ENCODE measurements around the gene NENF.
"Not testable (repeated sequence)": the region's sequence is repeated elsewhere in the genome, so short reads cannot be mapped to it uniquely, and the experiment has no call there.

The NENF gene

DNA sequence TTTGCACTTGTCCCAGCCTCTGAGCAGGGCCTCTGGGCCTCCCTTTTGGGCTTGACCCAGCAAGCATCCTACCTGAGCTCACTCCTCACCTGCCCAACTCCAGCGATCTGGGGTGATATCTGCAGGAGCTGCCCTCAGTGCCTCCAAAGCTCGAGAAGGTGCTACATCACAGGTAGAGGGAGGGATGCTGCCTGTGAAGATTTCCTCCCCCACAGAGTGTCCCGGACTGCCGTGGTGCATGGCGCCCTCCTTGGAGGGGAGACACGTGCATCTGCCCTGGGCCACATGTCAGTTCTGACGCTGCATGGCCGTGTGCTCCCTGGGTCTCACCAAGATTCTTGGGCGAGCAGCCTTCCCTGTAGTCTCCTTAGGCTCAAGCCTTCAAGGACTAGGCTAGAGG, 27.7 kb downstream of the NENF start:
- no peak for DNase-seq (ENCODE audit: low read depth)

DNA sequence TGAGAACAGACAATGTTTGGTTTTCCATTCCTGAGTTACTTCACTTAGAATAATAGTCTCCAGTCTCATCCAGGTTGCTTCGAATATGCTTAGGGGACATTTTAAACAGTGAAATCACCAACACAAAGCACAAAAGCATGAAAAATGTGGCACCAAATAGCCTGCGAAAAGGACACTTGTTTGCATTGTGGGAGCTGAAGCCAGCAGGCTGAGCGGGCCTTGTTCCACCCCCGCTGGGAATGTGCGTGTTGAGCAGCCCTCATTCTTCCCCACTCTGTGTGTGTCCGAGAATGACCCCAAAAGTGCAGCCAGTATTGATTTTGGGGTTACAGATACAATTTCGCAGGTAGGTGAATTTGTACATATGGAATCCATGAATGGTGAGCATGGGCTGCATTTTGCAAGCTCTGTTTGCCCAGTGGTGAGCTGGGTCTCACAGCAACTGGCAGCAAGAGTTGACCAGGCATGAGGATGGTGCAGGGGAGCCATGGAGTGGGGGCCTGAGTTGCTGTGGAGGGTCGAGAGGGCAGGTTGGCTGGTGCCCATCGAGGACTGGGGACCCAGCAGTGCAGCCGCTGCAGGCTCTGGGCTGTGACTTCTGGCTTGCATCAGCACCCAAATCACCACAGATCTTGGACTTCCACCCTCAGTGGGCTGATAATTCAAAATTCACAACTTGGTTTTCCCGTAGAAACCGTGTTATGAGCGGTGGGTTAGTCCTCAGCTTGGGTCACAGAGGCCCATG, 29.4 kb downstream of the NENF start:
- DNase-seq (ENCODE audit: low read depth), result no peak

DNA sequence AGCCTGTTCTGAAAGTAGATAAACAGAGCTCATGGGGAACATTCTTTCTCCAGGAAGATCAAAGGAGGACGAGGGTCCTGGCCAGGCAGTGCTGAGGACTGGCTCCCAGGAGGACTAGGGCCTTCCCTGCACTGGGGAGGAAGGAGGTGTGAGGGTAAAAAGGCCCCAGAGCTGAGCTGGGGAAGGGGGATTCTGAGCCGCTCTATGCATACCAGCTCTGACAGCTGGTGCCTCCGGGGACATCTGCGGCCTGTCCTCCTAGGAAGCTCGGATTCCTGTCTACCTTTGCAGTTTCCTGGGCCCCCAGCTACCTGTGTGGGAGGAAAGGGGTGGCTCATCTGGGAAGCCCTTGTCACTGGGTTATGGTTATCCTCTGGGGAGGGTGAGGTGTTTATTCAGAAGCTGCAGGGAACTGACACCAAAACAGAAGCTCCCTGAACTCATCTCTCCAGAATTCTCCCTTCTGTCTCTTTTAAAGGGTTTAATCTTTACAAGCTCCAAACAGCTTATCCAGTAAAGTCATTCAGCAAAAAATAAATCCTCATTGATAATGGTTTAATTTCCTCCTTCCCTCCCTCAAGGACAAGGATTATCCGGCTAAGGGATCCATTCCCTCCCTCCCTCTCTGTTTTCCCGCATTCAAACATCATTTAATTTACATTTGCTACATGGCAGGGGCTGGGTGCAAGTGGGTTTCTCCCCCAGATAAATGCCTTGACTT, 31.0 kb downstream of the NENF start:
- no peak for DNase-seq (ENCODE audit: low read depth)

DNA sequence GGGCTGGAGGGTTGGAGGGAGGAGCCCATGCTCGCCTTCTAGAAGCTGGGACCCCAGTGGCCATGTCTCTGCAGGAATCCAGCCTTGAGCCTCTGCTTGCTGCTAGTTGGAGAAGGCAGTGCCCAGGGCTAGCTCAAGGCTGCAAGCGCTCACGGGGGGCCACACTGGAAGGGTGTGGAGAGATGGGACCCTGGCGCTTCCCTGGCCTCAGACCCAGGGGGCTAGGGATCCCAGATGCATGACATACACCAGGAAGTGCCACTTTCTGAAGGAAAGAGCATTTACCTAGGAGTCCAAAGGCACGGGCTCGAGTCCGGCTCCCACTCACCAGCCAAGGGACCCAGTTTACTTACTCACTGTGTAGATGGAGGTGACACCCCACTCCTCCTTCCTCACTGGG, 32.6 kb downstream of the NENF start:
- no peak for DNase-seq (ENCODE audit: low read depth)

DNA sequence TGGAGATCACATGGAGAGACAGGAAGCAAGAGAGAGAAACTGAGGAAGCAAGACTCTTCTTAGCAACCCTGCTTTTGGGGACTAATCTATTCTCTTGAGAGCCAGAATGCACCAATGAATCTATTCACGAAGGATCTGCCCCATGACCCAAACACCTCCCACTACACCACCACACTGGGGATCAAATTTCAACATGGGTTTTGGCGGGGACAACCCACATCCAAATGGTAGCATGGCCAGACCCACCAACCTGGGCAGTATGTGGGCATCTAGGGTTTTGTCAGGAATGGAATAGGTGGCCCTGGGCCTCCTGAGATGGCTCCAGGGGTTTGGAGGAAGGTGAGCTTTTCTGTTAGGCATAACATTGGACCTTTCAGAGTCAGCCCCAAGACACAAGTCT, 33.7 kb downstream of the NENF start:
- no peak for DNase-seq (ENCODE audit: low read depth)

DNA sequence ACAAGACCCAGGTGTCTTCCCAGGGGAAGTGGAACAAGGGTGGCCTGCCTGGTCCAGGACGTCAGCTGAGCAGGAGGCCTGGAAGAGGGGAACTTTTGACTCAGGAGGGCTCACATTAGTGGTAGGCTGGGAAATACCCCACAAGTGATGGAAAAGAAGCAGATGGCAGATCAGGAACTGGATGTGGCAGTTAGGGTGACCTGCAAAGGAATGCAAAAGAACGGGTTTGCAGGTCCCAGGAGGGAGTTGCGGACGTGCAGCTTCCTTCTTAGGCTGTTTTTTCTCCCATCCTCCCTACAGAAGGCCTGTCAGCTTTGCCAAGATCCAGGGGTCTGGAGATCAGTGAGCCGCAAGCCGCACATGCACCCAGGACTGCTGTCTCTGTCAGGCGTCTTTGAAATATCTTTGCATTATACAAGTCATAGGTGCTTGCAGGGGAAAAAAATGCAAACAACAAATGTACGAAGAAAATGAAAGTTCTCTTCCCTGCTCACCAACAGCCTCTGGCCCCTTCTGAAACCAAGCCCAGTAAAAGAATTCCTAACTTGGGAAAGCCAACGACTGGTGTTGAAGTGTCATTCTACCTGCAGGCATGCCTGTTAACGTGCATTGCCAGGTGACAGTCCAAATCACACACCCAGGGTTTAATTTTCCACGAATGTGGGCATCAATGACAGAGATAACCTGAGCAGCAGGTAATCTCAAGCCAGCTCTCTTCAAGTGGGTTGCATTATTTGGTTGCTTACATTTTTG, 34.4 kb downstream of the NENF start:
- DNase-seq (ENCODE audit: low read depth), result no peak

DNA sequence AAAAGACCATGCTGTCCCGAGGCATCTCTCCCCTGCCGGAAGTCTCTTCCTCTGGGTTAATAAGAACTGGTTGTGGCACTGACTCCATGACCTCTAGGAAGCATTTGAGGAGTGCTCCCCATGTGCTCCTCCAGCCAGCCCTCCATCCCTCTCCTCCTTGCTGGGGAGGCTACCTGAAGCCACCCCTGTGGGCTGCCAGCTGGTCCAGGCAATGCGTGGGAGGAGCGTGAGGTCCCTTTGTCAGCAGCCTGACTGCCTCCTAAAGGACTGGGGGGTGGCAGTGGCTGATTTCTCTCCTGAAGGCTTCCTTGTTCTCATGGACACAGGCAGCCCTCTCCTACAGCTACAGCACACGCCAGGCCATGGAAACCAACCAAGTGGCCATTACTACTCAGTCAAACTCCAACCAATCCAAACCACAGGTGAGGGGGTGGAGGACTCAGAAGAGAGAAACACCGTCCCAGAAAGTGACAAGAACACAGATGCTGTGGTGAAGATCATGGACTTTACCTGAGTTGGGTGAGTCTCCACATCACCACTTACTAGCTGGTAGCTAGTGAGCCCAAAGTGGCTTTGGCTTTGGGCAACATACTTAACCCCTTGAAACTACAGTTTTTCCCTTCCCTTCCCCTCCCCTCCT, 35.2 kb downstream of the NENF start:
- no peak for DNase-seq (ENCODE audit: low read depth)

DNA sequence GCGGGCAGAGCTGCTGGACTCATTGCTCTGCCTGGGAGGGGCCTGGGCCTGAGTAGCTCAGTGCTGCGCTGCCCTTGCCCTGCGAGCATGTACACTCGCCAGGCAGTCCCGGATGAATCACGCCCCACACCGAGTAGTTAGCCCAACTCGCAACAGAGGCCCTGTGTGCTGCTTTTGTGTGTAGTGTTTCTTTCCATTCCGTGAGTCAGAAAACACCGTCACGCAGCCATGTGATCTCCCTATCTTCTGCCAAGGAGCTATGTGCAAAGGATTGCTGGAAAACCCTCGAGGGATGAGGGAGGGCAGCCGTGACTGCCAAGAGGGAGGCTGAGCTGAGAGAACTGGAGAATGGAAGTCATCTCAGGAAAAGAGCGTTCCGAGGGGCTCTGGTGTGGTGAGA, 37.3 kb downstream of the NENF start:
- DNase-seq (ENCODE audit: low read depth), result no peak

DNA sequence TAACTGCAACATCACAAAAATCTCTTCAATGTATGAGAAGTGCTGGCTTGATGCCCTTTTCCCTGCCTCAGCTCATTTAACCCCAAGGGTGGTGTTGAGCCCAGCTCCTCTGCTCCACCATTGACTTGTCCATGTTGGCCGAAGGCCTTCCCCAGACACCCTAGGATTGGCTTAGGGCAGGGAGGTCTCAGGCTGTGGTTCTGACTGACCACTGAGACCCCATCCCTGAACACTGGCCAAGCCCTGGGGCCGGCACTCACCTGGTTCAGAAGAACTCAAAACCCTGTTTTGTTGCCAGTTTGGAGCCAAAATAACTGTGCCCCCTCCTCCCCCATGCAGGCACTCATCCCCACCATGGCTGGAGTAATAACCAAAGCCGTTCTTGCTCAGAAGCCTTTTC, 38.6 kb downstream of the NENF start:
- no peak for DNase-seq (ENCODE audit: low read depth)

DNA sequence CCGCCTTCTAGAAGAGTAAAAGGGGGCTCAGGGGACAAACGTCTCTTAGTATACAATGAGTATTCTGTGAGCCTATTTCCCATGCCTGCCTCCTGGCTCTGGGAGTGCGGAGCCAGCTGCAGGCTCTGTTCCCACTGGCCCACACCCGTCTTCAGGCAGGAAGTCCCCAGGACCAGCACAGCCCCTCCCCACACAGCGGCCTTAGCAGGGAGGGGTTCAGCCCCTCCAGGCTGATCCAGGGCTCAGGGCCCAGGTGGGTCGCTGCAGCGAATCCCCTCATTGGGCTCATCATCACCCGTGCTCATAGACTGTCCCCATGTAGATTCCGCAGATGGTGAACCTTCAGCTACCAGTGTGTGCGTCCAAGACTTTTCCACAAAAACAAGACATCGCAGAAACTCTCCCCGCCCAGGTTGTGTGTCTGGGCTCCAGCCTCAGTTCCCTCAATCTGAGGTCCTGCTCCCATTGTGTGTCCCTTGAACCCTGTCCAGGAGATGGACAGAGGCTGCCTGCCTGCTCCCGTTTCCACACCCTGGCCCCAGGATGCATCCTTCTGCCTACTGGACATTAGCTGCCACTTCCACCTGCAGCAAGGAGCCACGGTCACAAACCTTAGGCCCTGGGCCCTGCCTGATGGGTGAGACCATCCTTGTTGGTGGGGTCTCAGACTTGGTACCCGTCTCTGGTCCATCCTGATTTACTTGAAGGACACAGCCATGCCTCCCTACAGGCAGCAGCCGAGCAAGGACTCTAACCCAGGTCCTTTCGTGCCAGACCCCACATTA, 39.4 kb downstream of the NENF start:
- no peak for DNase-seq (ENCODE audit: low read depth)

DNA sequence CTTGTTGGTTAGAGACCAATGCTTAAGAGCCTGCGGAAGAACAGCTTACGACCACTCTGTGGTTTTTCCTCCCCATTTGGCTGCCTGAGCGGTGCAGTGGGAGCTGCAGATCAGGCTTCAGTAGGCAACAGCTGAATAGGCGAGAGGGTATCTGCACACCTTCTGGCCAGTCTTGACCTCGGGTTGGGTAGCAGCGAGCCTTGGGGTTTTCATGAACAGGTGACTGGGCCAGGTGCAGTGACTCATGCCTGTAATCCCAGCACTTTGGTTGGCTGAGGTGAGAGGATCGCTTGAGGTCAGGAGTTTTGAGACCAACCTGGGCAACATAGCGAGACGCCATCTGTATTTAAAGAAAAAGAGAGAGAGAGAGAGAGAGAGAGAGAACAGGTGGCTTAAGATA, 41.0 kb downstream of the NENF start:
- no peak for DNase-seq (ENCODE audit: low read depth)

DNA sequence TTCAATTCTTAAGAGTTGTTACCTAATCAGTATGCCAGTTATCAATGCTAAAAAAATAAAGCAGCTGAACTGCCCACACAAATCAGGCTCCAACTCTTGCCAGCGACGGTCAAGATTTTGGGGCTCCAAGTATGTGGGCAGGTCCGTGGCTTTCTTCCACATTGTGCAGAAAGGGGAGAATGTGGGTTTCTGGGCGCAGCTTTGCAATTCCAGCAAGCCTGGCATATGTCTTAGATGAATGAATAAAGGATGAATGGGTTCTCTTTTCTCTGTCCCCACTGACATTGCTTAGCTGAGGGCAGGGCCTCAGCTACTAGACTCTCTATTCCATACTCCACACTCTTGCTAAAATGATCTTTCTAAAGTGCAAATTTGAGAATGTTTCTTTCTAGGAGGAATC, 42.4 kb downstream of the NENF start:
- no peak for DNase-seq (ENCODE audit: low read depth)

DNA sequence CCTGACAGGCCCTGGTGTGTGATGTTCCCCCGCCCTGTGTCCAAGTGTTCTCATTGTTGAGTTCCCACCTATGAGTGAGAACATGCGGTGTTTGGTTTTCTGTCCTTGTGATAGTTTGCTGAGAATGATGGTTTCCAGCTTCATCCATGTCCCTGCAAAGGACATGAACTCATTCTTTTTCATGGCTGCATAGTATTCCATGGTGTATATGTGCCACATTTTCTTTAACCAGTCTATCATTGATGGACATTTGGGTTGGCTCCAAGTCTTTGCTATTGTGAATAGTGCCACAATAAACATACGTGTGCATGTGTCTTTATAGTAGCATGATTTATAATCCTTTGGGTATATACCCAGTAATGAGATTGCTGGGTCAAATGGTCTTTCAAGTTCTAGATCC, 43.1 kb downstream of the NENF start:
- DNase-seq (ENCODE audit: low read depth), result not testable (repeated sequence)

DNA sequence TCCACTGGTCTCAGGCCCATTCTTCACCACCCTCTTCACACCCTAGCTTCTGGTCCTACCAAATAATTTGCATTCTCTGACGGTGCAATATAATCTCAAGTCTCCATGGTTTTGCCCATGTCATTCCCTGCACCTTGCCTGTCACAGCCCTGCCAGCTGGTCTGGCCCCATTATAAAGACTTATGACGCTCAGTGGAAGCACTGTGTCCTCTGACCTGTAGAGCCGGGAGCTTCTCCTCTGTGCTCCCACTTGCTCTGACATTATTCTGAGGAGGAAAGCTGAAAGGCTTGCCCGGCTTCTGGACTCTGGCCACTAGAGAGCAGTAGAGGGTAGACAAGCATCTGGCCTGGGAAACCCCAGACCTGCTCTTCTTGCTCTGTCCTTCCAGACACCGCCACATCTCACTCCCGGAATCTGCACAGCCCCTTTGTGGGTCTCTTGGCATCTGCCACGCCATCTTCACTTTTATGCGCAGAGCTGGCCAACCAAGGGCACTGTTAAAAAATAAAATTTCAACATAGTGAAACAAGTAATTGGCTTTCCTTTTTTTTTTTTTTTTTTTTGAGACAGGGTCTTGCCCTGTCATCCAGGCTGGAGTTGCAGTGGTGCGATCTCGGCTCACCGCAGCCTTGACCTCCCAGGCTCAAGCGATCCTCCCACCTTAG, 44.4 kb downstream of the NENF start:
- DNase-seq (ENCODE audit: low read depth), result peak; percentile 62

DNA sequence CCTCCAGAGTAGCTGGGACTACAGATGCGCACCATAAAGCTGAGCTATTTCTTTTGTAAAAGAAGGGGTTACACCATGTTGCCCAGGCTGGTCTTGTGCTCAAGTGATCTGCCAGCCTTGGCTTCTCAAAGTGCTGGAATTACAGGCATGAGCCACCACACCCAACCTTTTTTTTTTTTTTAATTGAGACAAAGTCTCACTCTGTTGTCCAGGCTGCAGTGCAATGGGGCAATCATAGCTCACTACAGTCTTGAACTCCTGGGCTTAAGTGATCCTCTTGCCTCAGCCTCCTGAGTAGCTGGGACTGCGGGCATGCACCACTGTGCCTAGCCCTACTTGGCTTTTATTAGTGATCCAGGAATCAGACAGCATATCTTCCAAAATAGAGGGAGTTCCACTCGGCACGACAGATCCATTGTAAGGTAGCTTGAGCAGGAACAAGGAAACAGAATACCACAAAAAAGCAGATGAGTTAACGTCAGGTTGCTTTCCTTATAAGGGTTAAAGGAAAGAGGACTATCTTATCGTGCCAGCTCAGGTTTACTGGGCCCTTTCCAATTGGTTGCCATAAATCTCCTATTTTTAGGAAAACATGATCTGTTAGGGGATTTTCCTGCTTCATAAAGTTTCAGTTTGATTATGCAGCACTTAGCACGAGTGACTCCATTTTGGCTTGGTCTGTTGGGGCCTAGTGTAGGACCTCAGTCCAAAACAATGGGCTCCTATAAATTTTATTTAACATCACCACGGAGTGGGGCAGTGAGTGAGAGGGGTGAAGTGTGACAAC, 45.2 kb downstream of the NENF start:
- no peak for DNase-seq (ENCODE audit: low read depth)

DNA sequence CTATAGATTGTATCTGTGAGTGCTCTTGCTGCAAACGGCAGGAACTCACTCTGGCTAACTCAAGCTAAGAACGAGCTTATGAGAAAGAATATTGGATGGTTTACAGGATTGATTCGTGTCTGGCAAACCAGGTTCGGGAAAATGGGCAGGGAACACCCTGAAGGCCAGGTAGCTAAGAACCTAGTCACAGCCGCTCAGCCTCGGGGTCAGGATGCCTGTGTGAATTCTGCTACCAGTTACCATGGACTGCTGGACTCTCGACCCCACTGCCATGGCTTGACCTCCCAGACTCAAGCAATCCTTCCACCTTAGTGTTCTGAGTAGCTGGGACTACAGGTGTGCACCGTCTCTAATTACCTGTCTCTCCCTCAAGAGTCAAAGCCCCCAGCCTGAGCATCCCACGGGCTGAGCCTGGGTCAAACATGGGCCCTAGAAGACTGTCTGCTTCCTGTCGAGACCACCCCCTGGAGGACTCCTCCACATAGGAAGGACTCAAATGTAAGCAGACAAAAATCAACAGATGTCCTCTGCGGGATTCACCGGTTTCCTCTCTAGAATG, 45.8 kb downstream of the NENF start:
- no peak for DNase-seq (ENCODE audit: low read depth)

DNA sequence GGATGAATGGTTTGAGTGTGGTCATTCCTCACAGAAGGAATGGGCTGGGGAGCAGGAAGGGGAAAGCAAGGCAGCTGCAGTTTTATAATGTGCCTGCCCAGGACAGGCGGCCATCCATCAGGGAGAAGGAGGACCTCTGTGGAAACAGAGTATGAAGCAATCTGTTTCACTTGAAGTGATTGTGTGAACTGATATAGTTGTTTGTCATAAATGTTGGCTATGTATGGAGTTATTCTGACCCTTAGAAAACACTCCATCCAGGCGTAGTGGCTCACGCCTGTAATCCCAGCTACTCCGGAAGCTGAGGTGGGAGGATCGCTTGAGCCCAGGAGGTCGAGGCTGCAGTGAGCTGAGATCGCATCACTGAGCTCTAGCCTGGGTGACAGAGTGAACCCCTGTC, 46.5 kb downstream of the NENF start:
- no peak for DNase-seq (ENCODE audit: low read depth)

DNA sequence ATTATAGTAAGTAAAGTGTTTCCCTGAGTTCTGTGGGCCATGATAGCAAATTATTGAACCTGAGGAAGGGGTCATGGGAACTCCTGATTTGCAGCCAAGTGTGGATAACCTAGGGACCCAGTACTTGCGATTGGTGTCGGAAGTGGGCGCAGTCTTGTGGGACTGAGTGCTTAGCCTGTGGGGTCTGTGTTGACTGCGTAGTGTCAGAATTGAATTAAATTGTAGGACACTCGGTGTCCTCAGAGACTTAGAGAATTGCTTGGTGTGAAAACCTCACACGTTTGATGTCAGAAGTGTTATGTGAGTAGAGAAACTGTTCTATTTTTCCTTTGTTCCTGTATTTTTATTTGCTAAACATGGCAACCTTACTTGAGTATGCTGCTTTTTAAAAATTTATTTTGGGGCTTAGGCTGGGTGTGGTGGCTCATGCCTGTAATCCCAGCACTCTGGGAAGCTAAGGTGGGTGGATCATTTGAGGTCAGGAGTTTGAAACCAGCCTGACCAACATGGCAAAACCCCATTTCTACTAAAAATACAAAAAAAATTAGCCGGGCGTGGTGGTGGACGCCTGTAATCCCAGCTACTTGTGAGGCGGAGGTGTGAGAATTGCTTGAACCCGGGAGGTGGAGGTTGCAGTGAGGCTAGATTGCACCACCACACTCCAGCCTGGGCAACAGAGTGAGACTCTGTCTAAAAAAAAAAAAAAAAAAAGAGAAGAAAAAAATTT, 48.2 kb downstream of the NENF start:
- not testable (repeated sequence) for DNase-seq (ENCODE audit: low read depth)

DNA sequence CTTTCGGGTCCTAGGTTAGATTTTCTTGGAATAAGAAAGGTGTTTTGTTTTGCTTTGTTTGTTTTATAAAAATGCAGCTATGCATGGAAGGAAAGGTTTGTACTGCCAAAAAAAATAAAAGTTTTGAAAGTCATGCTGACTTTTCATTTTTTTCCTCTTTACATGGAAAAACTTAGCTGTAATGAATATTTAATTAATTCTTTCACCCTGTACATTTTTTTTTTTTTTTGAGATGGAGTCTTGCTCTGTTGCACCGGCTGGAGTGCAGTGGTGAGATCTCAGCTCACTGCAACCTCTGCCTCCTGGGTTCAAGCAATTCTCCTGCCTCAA, 48.7 kb downstream of the NENF start:
- no peak for DNase-seq (ENCODE audit: low read depth)
